GM21360 (cell line): Measurements from ENCODE around the gene POLR2B.

Experiments used
- ATAC-seq: cut with Tn5 transposase; IDR thresholded peaks from one replicate; pipeline ENCODE4 v1.9.1; 2021; ENCODE audit warnings: mild to moderate bottlenecking, moderate library complexity; ENCODE audit not compliant: unreplicated experiment

POLR2B gene

DNA sequence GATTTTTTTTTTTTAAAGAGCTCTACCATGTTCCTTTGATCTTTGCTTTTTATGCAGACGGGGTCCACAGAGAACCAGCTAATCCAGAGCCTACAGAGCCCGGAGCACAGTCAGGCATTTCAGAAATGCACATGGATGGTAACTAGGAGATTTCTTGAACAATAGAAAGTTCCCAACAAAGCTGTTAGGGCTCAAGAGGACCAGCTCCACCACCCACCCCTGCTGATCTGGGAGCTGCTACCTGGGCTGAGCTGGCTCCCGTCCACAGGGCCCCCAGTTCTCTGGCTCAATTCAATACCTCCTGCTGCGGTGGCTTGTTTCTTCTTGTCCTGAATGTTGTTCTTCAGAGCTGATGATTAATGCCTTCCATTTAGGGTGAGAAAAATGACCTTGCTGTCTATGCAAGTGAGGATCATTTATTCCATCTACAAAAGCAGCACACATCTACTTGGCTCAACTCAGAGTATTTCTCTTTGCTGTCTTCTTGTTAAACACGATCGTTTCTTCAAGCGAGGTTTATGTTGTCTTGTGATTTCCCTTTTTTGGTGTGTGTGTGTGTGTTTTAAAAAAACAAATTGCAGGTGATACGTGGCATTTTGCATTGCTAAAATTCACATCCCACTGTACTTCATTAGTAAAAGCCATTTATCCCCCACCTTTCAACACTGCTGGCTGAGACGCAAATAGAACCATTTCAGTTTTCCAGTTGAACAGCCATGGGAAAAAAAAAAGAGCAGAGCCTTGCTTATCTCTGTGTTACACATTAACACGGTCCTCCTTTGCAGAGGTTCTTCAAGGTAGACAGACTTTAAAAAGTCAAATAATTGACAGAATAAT, 100.2 kb downstream of the POLR2B start:
- no peak for ATAC-seq
